Breast epithelium (tissue), 4 donors: Measurements from ENCODE around the gene C6orf62. TPM values are rescaled to one million over a fixed set of nuclear protein-coding genes. Genes with fewer than 3 reads are reported as not detected.

ENCODE experiments used
- DNase-seq, 2 donors: peaks; one replicate each; pipeline ENCODE4 v3.0.0-alpha.2; 2019; ENCODE audit warnings: low spot score in 2 of 2
- H3K27ac ChIP-seq, 2 donors: fragments of 200-600 bp; sonication (generic) in 1 of 2; one replicate each; pipeline ENCODE4 v1.5.1; 2016 to 2019; ENCODE audit warnings: mild to moderate bottlenecking in 1 of 2
- H3K27me3 ChIP-seq, 2 donors: fragments of 200-600 bp; sonication (generic) in 1 of 2; one replicate each; pipeline versions ENCODE4 v1.5.1 to v1.6.0; 2017 to 2019; ENCODE audit warnings: control low read depth in 1 of 2, mild to moderate bottlenecking in 1 of 2
- H3K36me3 ChIP-seq: fragments of 200-600 bp; one replicate; pipeline ENCODE4 v1.5.1; 2019
- H3K4me1 ChIP-seq, 2 donors: fragments of 200-600 bp; sonication (generic); one replicate each; pipeline ENCODE4 v1.5.1; 2016 to 2019; ENCODE audit warnings: control low read depth in 1 of 2
- H3K4me3 ChIP-seq, 3 donors: fragments of 200-600 bp; sonication (generic); 1 replicate in 2 of 3; 2 replicates in 1 of 3; pipeline ENCODE4 v1.5.1; 2016 to 2019; ENCODE audit warnings: mild to moderate bottlenecking in 3 of 3, moderate library complexity in 2 of 3
- H3K9me3 ChIP-seq, 2 donors: fragments of 200-600 bp; sonication (generic) in 1 of 2; one replicate each; pipeline ENCODE4 v1.5.1; 2016 to 2019; ENCODE audit warnings: control low read depth in 1 of 2
- POLR2A ChIP-seq: fragments of 450-650 bp; IDR thresholded peaks from one replicate; pipeline ENCODE4 v1.6.1; 2016; ENCODE audit warnings: antibody characterized with exemption, mild to moderate bottlenecking, moderate library complexity
- POLR2AphosphoS5 ChIP-seq, 3 donors: sonication (generic); formaldehyde crosslinking; IDR thresholded peaks; one replicate each; pipeline ENCODE4 v1.6.1; 2017; ENCODE audit warnings: antibody characterized with exemption in 3 of 3
- intact Hi-C: fragments of 100-400 bp; cut with DNase I; formaldehyde crosslinking; loops from one replicate; pipeline ENCODE4 v1.15.1; 2023; ENCODE audit warnings: low total_unique reads
- total RNA-seq, 3 donors: library from RNA; depleted of rRNA; stranded (reverse); fragments of >200 nt; gene quantifications; one replicate each; pipeline ENCODE4 v1.1.0, GENCODE V29; 2016
- TF ChIP-seq, protein P1 (sequence below), 3 donors: fragments of 450-650 bp; IDR thresholded peaks; one replicate each; pipeline ENCODE4 v1.5.1; 2016 to 2017; ENCODE audit warnings: antibody characterized with exemption in 3 of 3, mild to moderate bottlenecking in 3 of 3, moderate library complexity in 3 of 3

The C6orf62 gene
- total RNA-seq, 3 donors from 2014 or later = 57.0 to 86.1 (median 66.1) TPM

DNA sequence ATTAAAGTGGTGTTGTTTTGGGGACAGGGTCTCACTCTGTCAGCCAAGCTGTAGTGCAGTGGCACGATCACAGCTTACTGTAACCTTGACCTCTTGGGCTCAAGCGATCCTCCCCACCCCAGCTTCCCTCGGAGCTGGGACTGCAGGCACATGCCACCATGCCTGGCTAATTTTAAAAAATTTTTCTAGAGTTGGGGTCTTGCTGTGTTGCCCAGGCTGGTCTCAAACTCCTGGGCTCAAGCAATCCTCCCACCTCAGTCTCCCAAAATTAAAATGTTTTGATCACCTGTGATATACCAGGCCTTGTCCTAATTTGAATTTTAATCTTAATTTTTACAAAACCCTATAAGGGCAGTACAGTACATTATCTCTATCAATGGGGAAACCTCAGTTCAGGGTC, 26.5 kb downstream of the C6orf62 start:
- Histone ChIP-seq H3K9me3 (no peaks in the 10 kb centered on the region), H3K4me1 (no peaks in the 10 kb centered on the region), H3K36me3 (no peaks in the 10 kb centered on the region), H3K4me3 (no peak overlapping the region), H3K27ac (no peak overlapping the region), H3K27me3 (no peaks in the 10 kb centered on the region)
- no peak for DNase-seq
- no peak for TF ChIP-seq POLR2AphosphoS5 (IDR thresholded peaks at IDR 0.05)
- TF ChIP-seq, protein P1, sequence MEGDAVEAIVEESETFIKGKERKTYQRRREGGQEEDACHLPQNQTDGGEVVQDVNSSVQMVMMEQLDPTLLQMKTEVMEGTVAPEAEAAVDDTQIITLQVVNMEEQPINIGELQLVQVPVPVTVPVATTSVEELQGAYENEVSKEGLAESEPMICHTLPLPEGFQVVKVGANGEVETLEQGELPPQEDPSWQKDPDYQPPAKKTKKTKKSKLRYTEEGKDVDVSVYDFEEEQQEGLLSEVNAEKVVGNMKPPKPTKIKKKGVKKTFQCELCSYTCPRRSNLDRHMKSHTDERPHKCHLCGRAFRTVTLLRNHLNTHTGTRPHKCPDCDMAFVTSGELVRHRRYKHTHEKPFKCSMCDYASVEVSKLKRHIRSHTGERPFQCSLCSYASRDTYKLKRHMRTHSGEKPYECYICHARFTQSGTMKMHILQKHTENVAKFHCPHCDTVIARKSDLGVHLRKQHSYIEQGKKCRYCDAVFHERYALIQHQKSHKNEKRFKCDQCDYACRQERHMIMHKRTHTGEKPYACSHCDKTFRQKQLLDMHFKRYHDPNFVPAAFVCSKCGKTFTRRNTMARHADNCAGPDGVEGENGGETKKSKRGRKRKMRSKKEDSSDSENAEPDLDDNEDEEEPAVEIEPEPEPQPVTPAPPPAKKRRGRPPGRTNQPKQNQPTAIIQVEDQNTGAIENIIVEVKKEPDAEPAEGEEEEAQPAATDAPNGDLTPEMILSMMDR (IDR thresholded peaks at IDR 0.05) = no peak
- no peak for TF ChIP-seq POLR2A
- intact Hi-C loops = no loop called here

DNA sequence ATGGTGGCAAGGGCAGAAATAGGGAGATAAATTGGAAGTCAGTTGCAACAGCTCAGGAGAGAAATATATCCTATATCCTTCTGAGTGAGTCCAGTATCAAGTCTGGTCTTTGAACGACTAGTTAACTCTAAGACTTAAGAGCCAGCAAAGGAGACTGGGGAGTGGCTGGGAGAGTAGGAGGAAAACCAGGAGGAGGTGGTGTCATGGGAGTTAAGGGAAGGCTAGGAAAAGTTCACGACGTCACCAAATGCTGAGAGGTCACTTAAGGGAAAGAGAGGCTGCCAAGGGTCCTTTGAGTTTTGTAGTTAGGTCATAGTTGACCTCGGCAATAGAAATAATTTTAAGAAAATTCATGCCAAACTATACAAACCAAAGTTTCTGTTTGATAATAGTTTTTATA, 27.0 kb downstream of the C6orf62 start:
- H3K9me3 ChIP-seq = no peaks in the 10 kb centered on the region
- no peak overlapping the region for H3K27ac ChIP-seq
- intact Hi-C loops = no loop called here
- H3K4me3 ChIP-seq = no peak overlapping the region
- no peaks in the 10 kb centered on the region for H3K4me1 ChIP-seq
- H3K27me3 ChIP-seq = no peaks in the 10 kb centered on the region
- no peaks in the 10 kb centered on the region for H3K36me3 ChIP-seq
- TF ChIP-seq POLR2AphosphoS5 (IDR thresholded peaks at IDR 0.05) = no peak
- TF ChIP-seq, protein P1 (IDR thresholded peaks at IDR 0.05) = no peak
- no peak for TF ChIP-seq POLR2A
- no peak for DNase-seq

DNA sequence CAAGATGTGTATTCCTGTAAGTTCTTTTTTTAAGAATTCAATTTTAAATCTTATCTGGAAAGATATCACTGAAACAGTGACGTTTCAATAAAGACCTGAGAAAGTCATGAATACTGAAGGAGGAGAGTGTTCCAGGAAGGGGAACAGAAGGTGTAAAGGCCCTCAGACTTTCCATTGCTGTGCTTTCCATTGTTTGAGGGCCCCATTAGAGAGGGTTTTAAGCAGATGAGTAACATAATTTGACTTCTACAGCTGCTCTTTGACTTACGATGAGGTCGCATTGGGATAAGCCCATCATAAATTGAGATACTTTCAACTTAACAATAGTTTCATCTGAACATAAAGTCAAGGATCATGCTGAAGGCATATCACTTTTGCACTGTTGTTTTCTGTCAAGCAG, 27.4 kb downstream of the C6orf62 start:
- Histone ChIP-seq H3K27me3 (no peaks in the 10 kb centered on the region), H3K4me1 (no peaks in the 10 kb centered on the region), H3K36me3 (no peaks in the 10 kb centered on the region), H3K9me3 (no peaks in the 10 kb centered on the region), H3K4me3 (no peak overlapping the region), H3K27ac (no peak overlapping the region)
- DNase-seq = no peak
- intact Hi-C loops = no loop called here
- TF ChIP-seq POLR2AphosphoS5 (IDR thresholded peaks at IDR 0.05) (no peak), POLR2A (no peak)
- TF ChIP-seq, protein P1 (IDR thresholded peaks at IDR 0.05) = no peak

DNA sequence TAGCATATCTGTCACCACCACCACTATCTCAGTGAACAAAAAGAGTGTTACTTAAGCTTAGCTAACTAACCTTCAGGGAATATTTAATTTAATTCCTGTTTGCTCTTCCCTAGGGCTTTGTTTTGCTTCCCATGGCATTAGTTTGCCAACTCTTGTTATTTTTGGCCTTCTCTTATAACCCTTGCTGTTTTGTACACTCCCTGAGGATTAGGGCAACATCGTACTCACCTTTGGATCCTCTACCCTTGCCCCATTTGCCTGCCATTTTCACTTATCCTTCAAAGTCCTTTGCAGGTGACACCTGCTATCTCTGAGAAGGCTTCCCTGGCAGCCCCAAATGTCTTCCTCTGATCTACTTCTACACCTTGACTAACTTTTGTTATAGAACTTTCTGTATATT, 28.4 kb downstream of the C6orf62 start:
- TF ChIP-seq, protein P1 (IDR thresholded peaks at IDR 0.05) = no peak
- no peak for TF ChIP-seq POLR2AphosphoS5 (IDR thresholded peaks at IDR 0.05)
- no peak for TF ChIP-seq POLR2A
- Histone ChIP-seq H3K4me3 (no peak overlapping the region), H3K4me1 (no peaks in the 10 kb centered on the region), H3K27ac (no peak overlapping the region), H3K27me3 (no peaks in the 10 kb centered on the region), H3K9me3 (no peaks in the 10 kb centered on the region), H3K36me3 (no peaks in the 10 kb centered on the region)
- intact Hi-C loops = no loop called here
- no peak for DNase-seq

DNA sequence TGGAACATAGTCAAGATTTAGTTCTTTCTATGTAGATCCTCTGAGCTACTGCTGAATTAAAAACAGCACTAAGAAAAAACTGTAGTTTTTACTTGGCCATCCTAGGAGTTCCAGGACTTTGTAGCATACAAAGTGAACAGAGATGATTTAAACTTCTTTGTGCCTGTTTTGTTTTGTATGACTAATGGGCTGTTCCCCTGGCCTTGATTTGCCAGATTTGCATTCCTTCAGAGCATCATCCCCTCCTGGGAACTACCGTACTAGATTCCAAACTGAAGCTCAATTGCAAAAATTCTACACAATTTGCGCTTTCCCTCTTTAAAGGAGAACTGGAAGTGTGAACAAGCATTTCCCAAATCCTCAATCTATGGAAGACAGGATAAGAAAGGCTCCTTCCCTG, 29.0 kb downstream of the C6orf62 start:
- H3K4me1 ChIP-seq = no peaks in the 10 kb centered on the region
- no peak for DNase-seq
- H3K36me3 ChIP-seq = no peaks in the 10 kb centered on the region
- intact Hi-C loops = no loop called here
- no peak overlapping the region for H3K4me3 ChIP-seq
- no peaks in the 10 kb centered on the region for H3K9me3 ChIP-seq
- no peak overlapping the region for H3K27ac ChIP-seq
- TF ChIP-seq POLR2AphosphoS5 (IDR thresholded peaks at IDR 0.05) (no peak), POLR2A (no peak)
- TF ChIP-seq, protein P1 (IDR thresholded peaks at IDR 0.05) = no peak
- H3K27me3 ChIP-seq = no peaks in the 10 kb centered on the region
